Keratinocyte (primary cell): Measurements from ENCODE around the gene RFPL1.

Experiments
- CTCF ChIP-seq, 3 experiments: IDR thresholded peaks in 1 of 3; conservative IDR thresholded peaks in 1 of 3; optimal IDR thresholded peaks in 1 of 3; 2 replicates in 2 of 3; 3 replicates in 1 of 3; pipeline versions ENCODE3 to v1.5.1; 2011; ENCODE audit warnings: low read length in 3 of 3, mild to moderate bottlenecking in 3 of 3, moderate library complexity in 2 of 3, control low read depth in 1 of 3, inconsistent platforms in 1 of 3; ENCODE audit not compliant: insufficient read depth in 2 of 3; ENCODE audit errors: extremely low read depth in 1 of 3
- EZH2 ChIP-seq: IDR thresholded peaks from one replicate; pipeline ENCODE4 v1.6.1; 2012; ENCODE audit warnings: inconsistent platforms, mild to moderate bottlenecking, low read length, moderate library complexity

GRCh38 chr22:29456211-29456671, 17.9 kb downstream of the RFPL1 start:
- TF ChIP-seq EZH2 (no peak), CTCF (optimal IDR thresholded peaks at IDR 0.05 in 1 of 3, IDR thresholded peaks at IDR 0.05 in 1 of 3, conservative IDR thresholded peaks at IDR 0.05 in 1 of 3; ENCODE audit: extremely low read depth in 1 of 3, insufficient read depth in 2 of 3, low read length in 3 of 3) (no peak)
